ENCODE measurements around the gene SEC16A.

Gene SEC16A

DNA sequence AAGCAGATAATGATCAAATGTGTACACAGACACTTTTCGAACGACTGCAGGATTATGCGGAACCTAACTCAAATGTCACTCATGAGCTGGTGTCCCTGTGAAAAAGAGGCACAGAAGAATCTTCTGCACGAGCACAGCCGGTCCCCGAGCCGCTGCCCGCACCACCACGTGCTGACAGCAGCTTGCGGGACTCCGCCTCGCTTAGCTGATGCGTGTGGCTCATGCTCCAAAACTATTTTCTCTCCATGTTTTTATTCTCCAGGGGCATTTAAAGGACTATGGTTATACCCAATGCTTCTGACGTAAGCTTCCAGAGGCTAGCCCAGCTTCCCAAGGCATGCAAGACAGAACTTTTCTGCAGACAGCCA lies 9.5 kb downstream of the SEC16A start:
- Histone ChIP-seq H3K4me3 (ENCODE audit: low read depth, low read length) (no peak overlapping the region), H3K36me3 (peaks cover 97% of the 10 kb centered on the region), H3K27ac (no peak overlapping the region), H3K27me3 (ENCODE audit: insufficient read depth, low read depth, severe bottlenecking) (no peaks in the 10 kb centered on the region), H3K9me3 (ENCODE audit: severe bottlenecking) (no peaks in the 10 kb centered on the region)
- TF ChIP-seq, protein P1, sequence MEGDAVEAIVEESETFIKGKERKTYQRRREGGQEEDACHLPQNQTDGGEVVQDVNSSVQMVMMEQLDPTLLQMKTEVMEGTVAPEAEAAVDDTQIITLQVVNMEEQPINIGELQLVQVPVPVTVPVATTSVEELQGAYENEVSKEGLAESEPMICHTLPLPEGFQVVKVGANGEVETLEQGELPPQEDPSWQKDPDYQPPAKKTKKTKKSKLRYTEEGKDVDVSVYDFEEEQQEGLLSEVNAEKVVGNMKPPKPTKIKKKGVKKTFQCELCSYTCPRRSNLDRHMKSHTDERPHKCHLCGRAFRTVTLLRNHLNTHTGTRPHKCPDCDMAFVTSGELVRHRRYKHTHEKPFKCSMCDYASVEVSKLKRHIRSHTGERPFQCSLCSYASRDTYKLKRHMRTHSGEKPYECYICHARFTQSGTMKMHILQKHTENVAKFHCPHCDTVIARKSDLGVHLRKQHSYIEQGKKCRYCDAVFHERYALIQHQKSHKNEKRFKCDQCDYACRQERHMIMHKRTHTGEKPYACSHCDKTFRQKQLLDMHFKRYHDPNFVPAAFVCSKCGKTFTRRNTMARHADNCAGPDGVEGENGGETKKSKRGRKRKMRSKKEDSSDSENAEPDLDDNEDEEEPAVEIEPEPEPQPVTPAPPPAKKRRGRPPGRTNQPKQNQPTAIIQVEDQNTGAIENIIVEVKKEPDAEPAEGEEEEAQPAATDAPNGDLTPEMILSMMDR (IDR thresholded peaks at IDR 0.05; ENCODE audit: low read depth, low read length), result no peak
- no peak for DNase-seq

DNA sequence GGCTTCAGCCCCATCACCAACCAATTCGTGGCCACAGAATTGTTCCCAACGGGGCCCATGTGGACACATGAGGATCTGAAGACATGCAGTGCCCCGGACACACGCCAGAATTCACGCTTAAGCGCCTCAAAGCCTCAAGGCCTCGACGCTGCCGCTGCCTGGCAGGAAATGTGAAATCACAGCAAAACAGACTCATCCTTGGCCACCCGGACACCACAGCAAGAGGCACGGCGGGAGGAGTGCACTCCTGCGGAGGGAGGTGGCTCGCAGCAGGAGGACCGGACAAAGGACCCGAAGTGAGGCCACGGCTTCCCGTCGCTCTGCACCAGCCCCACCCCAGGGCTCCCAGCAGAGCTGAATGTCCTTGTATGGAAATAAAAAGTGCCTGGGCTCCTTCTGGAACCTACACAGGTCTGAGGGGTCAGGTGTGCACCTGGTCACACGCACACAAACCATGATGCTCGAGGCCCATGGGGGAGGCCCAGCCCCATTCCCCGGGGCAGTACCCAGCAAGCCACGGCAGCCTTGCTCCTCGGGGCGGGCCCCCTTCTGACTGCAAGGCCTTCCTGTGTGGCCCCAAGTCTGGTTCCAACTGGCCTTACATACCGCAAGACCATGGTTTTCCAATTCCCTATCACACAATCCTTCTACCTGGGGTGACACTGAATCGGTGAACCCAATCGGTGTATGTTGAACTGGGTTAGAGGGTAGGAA lies 10.0 kb downstream of the SEC16A start:
- H3K9me3 ChIP-seq (ENCODE audit: severe bottlenecking), result no peaks in the 10 kb centered on the region
- no peak overlapping the region for H3K4me3 ChIP-seq (ENCODE audit: low read depth, low read length)
- no peak for DNase-seq
- H3K27ac ChIP-seq, result no peak overlapping the region
- no peaks in the 10 kb centered on the region for H3K27me3 ChIP-seq (ENCODE audit: insufficient read depth, low read depth, severe bottlenecking)
- H3K36me3 ChIP-seq, result peaks cover 100% of the 10 kb centered on the region
- TF ChIP-seq, protein P1 (IDR thresholded peaks at IDR 0.05; ENCODE audit: low read depth, low read length), result no peak

DNA sequence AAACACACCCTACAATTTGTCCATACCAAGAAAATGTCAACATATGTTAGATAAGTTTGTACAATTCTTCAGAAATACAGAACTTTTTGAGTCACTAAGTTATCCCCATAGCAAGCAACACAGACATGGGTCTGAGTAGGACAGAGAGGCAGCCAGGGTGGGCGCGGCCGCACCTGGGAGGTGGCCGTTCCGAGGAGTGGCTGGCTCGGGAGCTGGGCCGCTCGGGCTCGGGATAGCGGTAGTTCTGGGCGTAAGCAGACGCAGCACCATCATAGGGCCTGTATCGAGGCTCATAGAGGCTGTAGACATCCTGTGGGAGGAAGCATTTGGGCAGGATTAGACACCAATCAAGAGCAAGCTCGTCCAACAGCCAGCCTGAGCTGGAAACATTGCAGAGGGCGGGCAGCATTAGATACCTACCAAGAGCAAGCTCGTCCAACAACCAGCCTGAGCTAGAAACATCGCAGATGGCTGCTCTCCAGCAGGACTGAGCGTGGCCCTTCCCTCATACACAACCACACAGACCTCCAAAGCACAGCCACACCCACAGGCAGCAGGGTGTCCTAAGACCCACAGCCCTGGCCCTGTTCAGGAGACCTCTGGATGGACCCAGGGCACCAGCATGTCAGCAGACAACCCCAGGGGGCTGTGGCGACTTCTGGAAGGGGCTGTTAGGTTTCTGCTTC lies 10.9 kb downstream of the SEC16A start:
- no peak for DNase-seq
- H3K9me3 ChIP-seq (ENCODE audit: severe bottlenecking), result no peaks in the 10 kb centered on the region
- TF ChIP-seq, protein P1 (IDR thresholded peaks at IDR 0.05; ENCODE audit: low read depth, low read length), result no peak

DNA sequence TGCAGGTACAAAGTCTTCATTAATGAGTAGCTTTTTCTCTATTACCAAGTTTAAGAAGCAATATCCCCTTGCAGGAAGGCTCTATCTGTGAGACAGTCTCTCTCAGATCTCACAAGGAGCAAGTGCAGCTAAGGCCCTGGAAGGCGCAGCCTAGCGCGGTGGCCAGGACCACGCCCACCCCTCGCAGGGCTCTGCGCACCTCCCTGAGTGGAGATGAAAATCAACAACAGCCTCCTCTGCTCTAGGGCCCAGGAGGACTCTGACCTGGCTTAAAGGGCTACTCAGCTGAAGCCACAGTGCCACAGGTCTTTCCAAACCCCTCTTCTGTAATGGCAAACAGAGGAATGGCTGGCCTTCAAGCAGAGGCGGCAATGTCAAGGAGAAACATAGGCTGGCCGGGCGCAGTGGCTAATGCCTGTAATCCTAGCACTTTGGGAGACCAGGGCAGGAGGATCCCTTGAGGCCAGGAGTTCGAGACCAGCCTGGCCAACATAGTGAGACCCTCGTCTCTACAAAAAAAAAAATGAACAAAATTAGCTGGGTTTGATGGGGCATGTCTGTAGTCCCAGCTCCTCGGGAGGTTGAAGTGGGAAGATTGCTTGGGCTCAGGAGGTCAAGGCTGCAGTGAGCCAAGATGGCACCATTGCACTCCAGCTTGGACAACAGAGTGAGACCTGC lies 11.9 kb downstream of the SEC16A start:
- no peak for DNase-seq
- Histone ChIP-seq H3K27me3 (ENCODE audit: insufficient read depth, low read depth, severe bottlenecking) (no peaks in the 10 kb centered on the region), H3K36me3 (peaks cover 99% of the 10 kb centered on the region), H3K27ac (no peak overlapping the region), H3K4me3 (ENCODE audit: low read depth, low read length) (no peak overlapping the region), H3K9me3 (ENCODE audit: severe bottlenecking) (no peaks in the 10 kb centered on the region)
- TF ChIP-seq, protein P1 (IDR thresholded peaks at IDR 0.05; ENCODE audit: low read depth, low read length), result no peak

More for the DNA sequence above, 10.9 kb downstream of the SEC16A start:
- H3K27me3 ChIP-seq (ENCODE audit: insufficient read depth, low read depth, severe bottlenecking), result no peaks in the 10 kb centered on the region
- no peak overlapping the region for H3K4me3 ChIP-seq (ENCODE audit: low read depth, low read length)
- no peak overlapping the region for H3K27ac ChIP-seq
- H3K36me3 ChIP-seq, result peaks cover 100% of the 10 kb centered on the region

DNA sequence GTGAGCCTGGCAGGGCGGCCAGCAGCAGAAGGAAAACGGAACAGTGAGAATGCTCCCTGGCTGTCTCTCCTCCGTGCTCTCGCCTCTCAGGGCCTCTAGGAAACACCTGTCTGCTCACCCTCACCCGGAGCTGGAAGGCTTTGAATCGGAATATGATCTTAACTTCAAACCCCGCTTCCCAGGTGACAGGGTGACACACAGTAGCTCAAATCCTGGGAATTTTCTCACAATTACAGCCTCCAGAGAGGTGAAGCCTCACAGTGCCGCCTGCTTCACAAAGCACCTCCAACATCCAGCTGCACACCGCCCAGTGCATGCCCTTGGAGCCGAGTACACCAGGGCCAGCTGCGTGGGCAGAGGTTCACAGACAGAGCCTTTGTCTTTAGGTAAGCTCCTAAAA lies 12.5 kb downstream of the SEC16A start:
- H3K4me3 ChIP-seq (ENCODE audit: low read depth, low read length), result no peak overlapping the region
- TF ChIP-seq, protein P1 (IDR thresholded peaks at IDR 0.05; ENCODE audit: low read depth, low read length), result no peak
- H3K27ac ChIP-seq, result no peak overlapping the region
- no peaks in the 10 kb centered on the region for H3K9me3 ChIP-seq (ENCODE audit: severe bottlenecking)
- no peak for DNase-seq
- H3K27me3 ChIP-seq (ENCODE audit: insufficient read depth, low read depth, severe bottlenecking), result no peaks in the 10 kb centered on the region
- peaks cover 99% of the 10 kb centered on the region for H3K36me3 ChIP-seq

Data from WERI-Rb-1 (cell line).